Calu3 (cell line): ENCODE measurements around the gene ZNF335. TPM values are rescaled to one million over a fixed set of nuclear protein-coding genes. Genes with fewer than 3 reads are reported as not detected.
A peak's percentile ranks its signal among the peaks of the same experiment; 100 is the strongest.

ENCODE experiments used
- BruUV-seq: library from RNA; stranded (reverse); fragments of 400-500 nt; replicated peaks from 2 replicates; lab custom pipeline; 2021; lab: Mats Ljungman, UMichigan
- CTCF ChIA-PET: fragments of 300-600 bp; sonication (Branson Sonifier 250); formaldehyde crosslinking; loops from one replicate; lab custom pipeline; 2022; ENCODE audit warnings: antibody characterized with exemption; lab: Charles Lee
- DNase-seq: peaks from one replicate; pipeline ENCODE4 v3.0.0; 2022
- H3K27ac Mint-ChIP-seq: one replicate; pipeline ENCODE4 v1.8.0; 2022; ENCODE audit warnings: mixed read lengths; ENCODE audit not compliant: unreplicated experiment
- H3K27me3 Mint-ChIP-seq: one replicate; pipeline ENCODE4 v1.8.0; 2022; ENCODE audit warnings: mixed read lengths; ENCODE audit not compliant: unreplicated experiment
- H3K36me3 Mint-ChIP-seq: one replicate; pipeline ENCODE4 v1.8.0; 2022; ENCODE audit warnings: mild to moderate bottlenecking, moderate library complexity, mixed read lengths; ENCODE audit not compliant: insufficient read depth, unreplicated experiment
- H3K4me1 Mint-ChIP-seq: one replicate; pipeline ENCODE4 v1.8.0; 2022; ENCODE audit warnings: mild to moderate bottlenecking, low read depth, mixed read lengths; ENCODE audit not compliant: unreplicated experiment
- H3K4me3 Mint-ChIP-seq: one replicate; pipeline ENCODE4 v1.8.0; 2022; ENCODE audit warnings: mild to moderate bottlenecking, low read depth, moderate library complexity, mixed read lengths; ENCODE audit not compliant: unreplicated experiment
- H3K9me3 Mint-ChIP-seq: one replicate; pipeline ENCODE4 v1.8.0; 2022; ENCODE audit warnings: low read depth, mixed read lengths; ENCODE audit not compliant: unreplicated experiment
- intact Hi-C: fragments of 100-400 bp; cut with micrococcal nuclease; formaldehyde crosslinking; loops from one replicate; pipeline ENCODE4 v1.10.0; 2022; ENCODE audit not compliant: unreplicated experiment
- total RNA-seq: library from RNA; stranded (reverse); gene quantifications from 2 replicates; pipeline ENCODE4 v1.2.3, GENCODE V29; 2022
- TF ChIP-seq, protein P1 (sequence below): fragments of 200-600 bp; IDR thresholded peaks from one replicate; pipeline ENCODE4 v1.8.0; 2022; ENCODE audit warnings: antibody characterized with exemption; ENCODE audit not compliant: unreplicated experiment

The ZNF335 gene
- total RNA-seq, 1 experiment from 2014 or later, result 31.9 TPM

DNA sequence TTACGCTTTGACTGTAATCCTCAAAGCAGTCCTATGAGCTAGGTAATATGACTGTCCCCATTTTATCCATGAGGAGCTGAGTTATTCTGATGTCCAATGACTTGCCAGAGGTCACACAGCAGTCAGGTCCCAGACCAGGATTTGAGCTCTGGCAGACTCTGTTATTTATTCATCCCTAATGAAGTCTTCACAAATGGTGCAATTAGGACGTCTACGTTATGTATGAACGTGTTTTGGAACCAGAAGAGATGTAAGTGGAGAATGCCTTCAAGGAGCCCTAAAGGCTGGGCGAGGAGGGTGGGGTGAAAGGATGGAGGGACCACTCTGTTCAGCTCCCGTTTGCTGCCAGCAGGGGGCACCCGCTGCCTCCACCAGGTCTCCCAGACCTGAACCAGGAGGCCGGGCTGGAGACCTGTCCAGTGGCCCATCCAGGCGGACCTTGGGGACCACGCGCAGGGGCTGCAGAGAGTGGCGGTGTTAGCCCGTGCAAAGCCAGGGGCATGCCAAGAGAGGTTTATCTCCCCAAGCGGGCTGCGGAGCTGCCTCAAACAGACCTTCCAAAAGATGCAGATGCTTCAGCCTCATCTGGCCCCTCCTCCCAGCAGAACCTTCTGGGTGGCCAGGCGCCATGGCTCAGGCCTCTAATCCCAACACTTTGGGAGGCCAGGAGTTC lies 15.2 kb upstream of the ZNF335 start:
- no peak overlapping the region for H3K4me3 Mint-ChIP-seq
- no peak overlapping the region for H3K27ac Mint-ChIP-seq
- intact Hi-C loops, result loop anchor here (2.0 to 5.0 kb wide), 2 partner anchors 26 to 100 kb away; partner anchors contain the start of gene NCOA5
- H3K4me1 Mint-ChIP-seq, result peaks cover 10% of the 10 kb centered on the region
- TF ChIP-seq, protein P1, sequence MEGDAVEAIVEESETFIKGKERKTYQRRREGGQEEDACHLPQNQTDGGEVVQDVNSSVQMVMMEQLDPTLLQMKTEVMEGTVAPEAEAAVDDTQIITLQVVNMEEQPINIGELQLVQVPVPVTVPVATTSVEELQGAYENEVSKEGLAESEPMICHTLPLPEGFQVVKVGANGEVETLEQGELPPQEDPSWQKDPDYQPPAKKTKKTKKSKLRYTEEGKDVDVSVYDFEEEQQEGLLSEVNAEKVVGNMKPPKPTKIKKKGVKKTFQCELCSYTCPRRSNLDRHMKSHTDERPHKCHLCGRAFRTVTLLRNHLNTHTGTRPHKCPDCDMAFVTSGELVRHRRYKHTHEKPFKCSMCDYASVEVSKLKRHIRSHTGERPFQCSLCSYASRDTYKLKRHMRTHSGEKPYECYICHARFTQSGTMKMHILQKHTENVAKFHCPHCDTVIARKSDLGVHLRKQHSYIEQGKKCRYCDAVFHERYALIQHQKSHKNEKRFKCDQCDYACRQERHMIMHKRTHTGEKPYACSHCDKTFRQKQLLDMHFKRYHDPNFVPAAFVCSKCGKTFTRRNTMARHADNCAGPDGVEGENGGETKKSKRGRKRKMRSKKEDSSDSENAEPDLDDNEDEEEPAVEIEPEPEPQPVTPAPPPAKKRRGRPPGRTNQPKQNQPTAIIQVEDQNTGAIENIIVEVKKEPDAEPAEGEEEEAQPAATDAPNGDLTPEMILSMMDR, result peak; percentile 97
- no peaks in the 10 kb centered on the region for H3K9me3 Mint-ChIP-seq
- H3K27me3 Mint-ChIP-seq, result peaks cover 19% of the 10 kb centered on the region
- CTCF ChIA-PET, result interaction anchor here (0.6 to 2.5 kb wide), 20 partner anchors 8 to 688 kb away, joined by 3 to 26 read pairs (median 5); partner anchors contain the start of gene ZNF335
- DNase-seq, result peak; percentile 96
- no TSS peak for BruUV-seq
- H3K36me3 Mint-ChIP-seq, result peaks cover 4% of the 10 kb centered on the region

DNA sequence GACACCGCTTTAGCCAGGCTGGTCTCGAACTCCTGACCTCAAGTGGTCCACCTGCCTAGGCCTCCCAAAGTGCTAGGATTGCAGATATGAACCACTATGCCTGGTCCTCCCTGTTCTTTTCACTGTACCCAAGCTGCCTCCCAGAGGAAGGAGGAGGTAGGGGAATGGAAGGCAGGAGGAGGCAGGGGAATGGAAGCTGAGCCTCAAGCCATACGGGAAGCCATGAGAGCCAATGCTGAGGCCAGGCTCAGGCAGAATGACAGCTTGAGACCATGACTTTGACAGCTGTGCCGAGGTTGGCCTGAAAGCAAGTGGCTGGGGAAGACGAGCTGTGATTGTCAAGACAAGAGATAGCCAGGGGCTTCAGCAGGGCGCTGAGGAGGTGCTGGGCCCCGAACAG lies 13.6 kb upstream of the ZNF335 start:
- no peak overlapping the region for H3K27ac Mint-ChIP-seq
- H3K27me3 Mint-ChIP-seq, result peaks cover 19% of the 10 kb centered on the region
- H3K4me1 Mint-ChIP-seq, result peaks cover 10% of the 10 kb centered on the region
- intact Hi-C loops, result loop anchor here (5.0 kb wide), 1 partner anchor 102 kb away; the partner anchor contains the start of gene NCOA5
- H3K36me3 Mint-ChIP-seq, result peaks cover 4% of the 10 kb centered on the region
- no peak for DNase-seq
- no peaks in the 10 kb centered on the region for H3K9me3 Mint-ChIP-seq
- CTCF ChIA-PET, result interaction anchor here (0.6 to 1.1 kb wide), 2 partner anchors 15 to 71 kb away, joined by 3 to 5 read pairs; no protein-coding TSS in a partner anchor
- TF ChIP-seq, protein P1, result no peak
- no peak overlapping the region for H3K4me3 Mint-ChIP-seq
- BruUV-seq, result no TSS peak

DNA sequence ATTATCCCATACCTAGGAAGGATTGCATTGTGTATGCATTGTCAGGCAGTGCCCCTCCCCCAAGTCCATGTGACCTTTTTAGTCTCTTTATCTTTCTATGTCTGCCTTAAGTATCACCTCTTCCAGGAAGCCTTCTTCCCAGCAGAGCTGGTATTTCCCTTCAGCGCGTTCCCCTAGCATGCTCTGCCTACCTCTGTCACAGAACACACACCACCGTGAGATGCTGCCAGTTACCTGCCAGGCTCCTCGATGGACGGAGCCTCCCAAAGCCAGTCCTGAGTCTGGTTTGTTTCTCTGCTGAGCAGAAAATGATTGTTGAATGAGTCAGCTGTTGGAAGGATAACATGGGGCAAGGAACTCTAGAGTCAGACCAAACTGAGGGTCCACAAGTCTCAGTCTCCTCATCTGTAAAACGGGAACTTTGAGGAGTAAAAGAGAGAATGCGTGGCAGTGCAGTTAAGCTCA lies 11.3 kb upstream of the ZNF335 start:
- Mint-ChIP-seq H3K27me3 (peaks cover 35% of the 10 kb centered on the region), H3K27ac (no peak overlapping the region), H3K36me3 (peaks cover 4% of the 10 kb centered on the region), H3K9me3 (no peaks in the 10 kb centered on the region), H3K4me1 (peaks cover 10% of the 10 kb centered on the region), H3K4me3 (no peak overlapping the region)
- CTCF ChIA-PET, result interaction anchor here (1.0 to 1.7 kb wide), 2 partner anchors 10 to 13 kb away, joined by 4 read pairs; no protein-coding TSS in a partner anchor
- intact Hi-C loops, result no loop called here
- TF ChIP-seq, protein P1, result no peak
- BruUV-seq, result no TSS peak
- no peak for DNase-seq

DNA sequence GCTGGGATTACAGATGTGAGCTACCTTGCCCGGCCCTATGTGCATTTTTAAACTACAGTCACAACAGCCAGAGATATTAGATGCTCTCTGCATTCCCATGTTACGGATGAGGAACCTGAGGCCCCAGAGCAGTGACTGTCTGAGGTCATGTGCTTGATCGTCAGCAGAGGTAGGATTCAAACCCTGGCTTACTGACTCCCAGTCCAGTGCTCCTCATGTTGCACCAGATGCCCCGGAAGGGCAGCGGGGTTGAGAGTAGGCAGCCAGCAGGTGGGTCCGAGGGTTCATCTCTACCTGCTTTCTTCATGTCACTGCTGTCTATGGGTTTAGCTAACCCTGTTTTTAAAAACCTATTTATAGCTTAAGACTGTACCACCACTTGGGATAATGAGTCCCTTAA lies 9.3 kb upstream of the ZNF335 start:
- TF ChIP-seq, protein P1, result no peak
- H3K27me3 Mint-ChIP-seq, result peaks cover 33% of the 10 kb centered on the region

More for the DNA sequence above, 9.3 kb upstream of the ZNF335 start:
- intact Hi-C loops, result no loop called here
- H3K27ac Mint-ChIP-seq, result no peak overlapping the region
- no peaks in the 10 kb centered on the region for H3K36me3 Mint-ChIP-seq
- BruUV-seq, result no TSS peak
- no peak for DNase-seq
- CTCF ChIA-PET, result no interaction called here
- peaks cover 10% of the 10 kb centered on the region for H3K4me1 Mint-ChIP-seq
- no peak overlapping the region for H3K4me3 Mint-ChIP-seq
- H3K9me3 Mint-ChIP-seq, result no peaks in the 10 kb centered on the region
